KBM-7 (cell line): ENCODE results near the gene GRK2.

Source experiments
- DNase-seq: peaks from one replicate; pipeline ENCODE4 v3.0.0-alpha.2; 2015
- in situ Hi-C: fragments of 300-500 bp; cut with MboI; formaldehyde crosslinking; loops from 2 replicates; pipeline ENCODE4 v1.14.3; 2020; ENCODE audit warnings: low sequenced_read_pairs, low pct_unique_long_range_greater_than_20kb, mixed read lengths

Gene GRK2

GRCh38 chr11:67268962-67269268 lies 2.6 kb downstream of the GRK2 start:
- no peak for DNase-seq

GRCh38 chr11:67269401-67270255 lies 3.4 kb downstream of the GRK2 start:
- DNase-seq: no peak
- in situ Hi-C loops: no loop called here

More at GRCh38 chr11:67268962-67269268, 2.6 kb downstream of the GRK2 start:
- in situ Hi-C loops: no loop called here

GRCh38 chr11:67270256-67271204 lies 4.3 kb downstream of the GRK2 start:
- peak; percentile 87 for DNase-seq
- in situ Hi-C loops: no loop called here

- DNase-seq: no peak
Observed at GRCh38 chr11:67271205-67271540, 4.9 kb downstream of the GRK2 start.

GRCh38 chr11:67271541-67272284 lies 5.4 kb downstream of the GRK2 start:
- in situ Hi-C loops: no loop called here
- peak; percentile 64 for DNase-seq

More at GRCh38 chr11:67271205-67271540, 4.9 kb downstream of the GRK2 start:
- in situ Hi-C loops: no loop called here

GRCh38 chr11:67272327-67273259 lies 6.3 kb downstream of the GRK2 start:
- in situ Hi-C loops: no loop called here
- DNase-seq: no peak

- in situ Hi-C loops: no loop called here
- no peak for DNase-seq
Observed at GRCh38 chr11:67273260-67273990, 7.2 kb downstream of the GRK2 start.

- in situ Hi-C loops: no loop called here
- no peak for DNase-seq
Observed at GRCh38 chr11:67274768-67275605, 8.7 kb downstream of the GRK2 start.

- in situ Hi-C loops: no loop called here
- no peak for DNase-seq
Observed at GRCh38 chr11:67275606-67276409, 9.5 kb downstream of the GRK2 start.

- peak; percentile 97 for DNase-seq
- in situ Hi-C loops: no loop called here
Observed at GRCh38 chr11:67276781-67277230, 10.5 kb downstream of the GRK2 start.

- peak; percentile 100 for DNase-seq
- in situ Hi-C loops: no loop called here
Observed at GRCh38 chr11:67277231-67277961, 11.1 kb downstream of the GRK2 start.

GRCh38 chr11:67278135-67278938 lies 12.1 kb downstream of the GRK2 start:
- in situ Hi-C loops: no loop called here

GRCh38 chr11:67278939-67279588 lies 12.8 kb downstream of the GRK2 start:
- in situ Hi-C loops: no loop called here
- DNase-seq: no peak

More at GRCh38 chr11:67278135-67278938, 12.1 kb downstream of the GRK2 start:
- DNase-seq: no peak

- in situ Hi-C loops: no loop called here
- DNase-seq: no peak
Observed at GRCh38 chr11:67279589-67280340, 13.5 kb downstream of the GRK2 start.
